ENCODE results near the gene BABAM2. TPM values are rescaled to one million over a fixed set of nuclear protein-coding genes. Genes with fewer than 3 reads are reported as not detected.
A peak's percentile ranks its signal among the peaks of the same experiment; 100 is the strongest.

Gene BABAM2
- total RNA-seq, 3 donors from 2014 or later = 34.8 to 42.4 (median 41.3) TPM

GRCh38 chr2:28363686-28364280, 473.3 kb downstream of the BABAM2 start:
- ATAC-seq = no peak
- Histone ChIP-seq H3K4me1 (ENCODE audit: low read depth) (peaks cover 41% of the 10 kb centered on the region), H3K9me3 (no peaks in the 10 kb centered on the region), H3K36me3 (ENCODE audit: low read depth) (no peaks in the 10 kb centered on the region), H3K4me3 (no peak overlapping the region)
- intact Hi-C loops (cut with DNase I, micrococcal nuclease) = no loop called here
- TF ChIP-seq CTCF (IDR thresholded peaks at IDR 0.05) = no peak
- DNase-seq = peak in 1 of 3 donors; percentile 20

- intact Hi-C loops (cut with DNase I, micrococcal nuclease) = no loop called here
- DNase-seq (no peak), ATAC-seq (no peak)
- peaks cover 43% of the 10 kb centered on the region for H3K4me1 ChIP-seq (ENCODE audit: low read depth)
- H3K4me3 ChIP-seq = no peak overlapping the region
- no peaks in the 10 kb centered on the region for H3K36me3 ChIP-seq (ENCODE audit: low read depth)
- H3K9me3 ChIP-seq = no peaks in the 10 kb centered on the region
- no peak for TF ChIP-seq CTCF (IDR thresholded peaks at IDR 0.05)
Measured at GRCh38 chr2:28364610-28365009, 474.1 kb downstream of the BABAM2 start.

GRCh38 chr2:28365158-28365557, 474.6 kb downstream of the BABAM2 start:
- TF ChIP-seq CTCF (IDR thresholded peaks at IDR 0.05) = no peak
- DNase-seq (peak in 1 of 3 donors; percentile 34), ATAC-seq (no peak)
- Histone ChIP-seq H3K36me3 (ENCODE audit: low read depth) (no peaks in the 10 kb centered on the region), H3K9me3 (no peaks in the 10 kb centered on the region), H3K4me1 (ENCODE audit: low read depth) (peaks cover 41% of the 10 kb centered on the region), H3K4me3 (no peak overlapping the region)
- intact Hi-C loops (cut with DNase I, micrococcal nuclease) = no loop called here

DNA sequence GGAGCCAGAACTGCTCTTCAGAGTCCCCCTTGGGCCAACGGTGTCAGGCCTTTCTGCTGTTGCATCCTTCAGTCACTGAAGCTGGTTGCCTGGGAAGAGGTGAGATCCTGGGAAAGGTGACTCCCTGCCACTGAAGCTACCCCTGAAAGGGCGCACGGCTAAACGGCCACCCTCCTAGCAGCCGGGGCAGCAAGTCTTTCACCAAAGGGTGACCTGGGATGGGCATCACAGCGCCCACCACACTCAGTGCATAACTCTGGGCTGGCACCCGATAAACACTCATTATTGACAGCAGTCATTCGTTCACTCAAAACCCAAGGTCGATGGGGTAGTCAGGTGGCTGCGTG, 475.6 kb downstream of the BABAM2 start:
- peak in 1 of 3 donors; percentile 44 for DNase-seq
- Histone ChIP-seq H3K4me3 (no peak overlapping the region), H3K36me3 (ENCODE audit: low read depth) (no peaks in the 10 kb centered on the region), H3K4me1 (ENCODE audit: low read depth) (peaks cover 39% of the 10 kb centered on the region), H3K9me3 (no peaks in the 10 kb centered on the region)
- ATAC-seq = no peak
- no peak for TF ChIP-seq CTCF (IDR thresholded peaks at IDR 0.05)
- intact Hi-C loops (cut with DNase I, micrococcal nuclease) = no loop called here

GRCh38 chr2:28366496-28367282, 476.2 kb downstream of the BABAM2 start:
- H3K9me3 ChIP-seq = no peaks in the 10 kb centered on the region
- no peak for TF ChIP-seq CTCF (IDR thresholded peaks at IDR 0.05)
- intact Hi-C loops (cut with DNase I, micrococcal nuclease) = no loop called here
- no peaks in the 10 kb centered on the region for H3K36me3 ChIP-seq (ENCODE audit: low read depth)
- H3K4me1 ChIP-seq (ENCODE audit: low read depth) = peaks cover 39% of the 10 kb centered on the region
- H3K4me3 ChIP-seq = no peak overlapping the region
- ATAC-seq (peak; percentile 90), DNase-seq (peak; percentile 77 to 80 (median 78))

All from mucosa of descending colon (tissue), 3 donors.